ENCODE results near the gene SATB2. TPM values are rescaled to one million over a fixed set of nuclear protein-coding genes. Genes with fewer than 3 reads are reported as not detected.

The SATB2 gene
- total and polyA plus RNA-seq, 2 donors from 2014 or later = 1.3 to 17.5 TPM

GRCh38 chr2:199342334-199342733, 115.4 kb downstream of the SATB2 start:
- TF ChIP-seq CTCF (IDR thresholded peaks at IDR 0.05; ENCODE audit: borderline replicate concordance, extremely low read depth, insufficient read depth) = no peak
- H3K4me1 ChIP-seq (ENCODE audit: control insufficient read depth in 2 of 3, insufficient read depth in 2 of 3, low read depth in 1 of 3, low read length in 3 of 3) = no peaks in the 10 kb centered on the region
- H3K27me3 ChIP-seq (ENCODE audit: control insufficient read depth, insufficient read depth, low read length) = no peaks in the 10 kb centered on the region
- no peak for DNase-seq
- no peak overlapping the region for H3K4me3 ChIP-seq (ENCODE audit: low read length in 3 of 3)
- no peak overlapping the region for H3K27ac ChIP-seq (ENCODE audit: low read depth in 2 of 2, low read length in 2 of 2)
- no peaks in the 10 kb centered on the region for H3K9me3 ChIP-seq (ENCODE audit: control insufficient read depth in 2 of 3, insufficient read depth in 1 of 3, low read length in 3 of 3)
- no peaks in the 10 kb centered on the region for H3K36me3 ChIP-seq (ENCODE audit: control insufficient read depth in 2 of 3, insufficient read depth in 3 of 3, low read length in 3 of 3)
- intact Hi-C loops (cut with DNase I) = no loop called here
- H3K9ac ChIP-seq (ENCODE audit: low read length in 3 of 3) = no peak overlapping the region
- no peak for FAIRE-seq

- H3K4me3 ChIP-seq (ENCODE audit: low read length in 3 of 3) = no peak overlapping the region
- H3K27ac ChIP-seq (ENCODE audit: low read depth in 2 of 2, low read length in 2 of 2) = no peak overlapping the region
- FAIRE-seq (no peak), DNase-seq (no peak)
- TF ChIP-seq CTCF (IDR thresholded peaks at IDR 0.05; ENCODE audit: borderline replicate concordance, extremely low read depth, insufficient read depth) = no peak
- H3K36me3 ChIP-seq (ENCODE audit: control insufficient read depth in 2 of 3, insufficient read depth in 3 of 3, low read length in 3 of 3) = no peaks in the 10 kb centered on the region
- H3K9ac ChIP-seq (ENCODE audit: low read length in 3 of 3) = no peak overlapping the region
- no peaks in the 10 kb centered on the region for H3K27me3 ChIP-seq (ENCODE audit: control insufficient read depth, insufficient read depth, low read length)
- intact Hi-C loops (cut with DNase I) = no loop called here
- no peaks in the 10 kb centered on the region for H3K4me1 ChIP-seq (ENCODE audit: control insufficient read depth in 2 of 3, insufficient read depth in 2 of 3, low read depth in 1 of 3, low read length in 3 of 3)
- no peaks in the 10 kb centered on the region for H3K9me3 ChIP-seq (ENCODE audit: control insufficient read depth in 2 of 3, insufficient read depth in 1 of 3, low read length in 3 of 3)
These were observed 116.6 kb downstream of the SATB2 start for GRCh38 chr2:199341123-199341522.

GRCh38 chr2:199339891-199340605, 117.7 kb downstream of the SATB2 start:
- intact Hi-C loops (cut with DNase I) = no loop called here
- DNase-seq (no peak), FAIRE-seq (no peak)
- TF ChIP-seq CTCF (IDR thresholded peaks at IDR 0.05; ENCODE audit: borderline replicate concordance, extremely low read depth, insufficient read depth) = no peak
- Histone ChIP-seq H3K27ac (ENCODE audit: low read depth in 2 of 2, low read length in 2 of 2) (no peak overlapping the region), H3K27me3 (ENCODE audit: control insufficient read depth, insufficient read depth, low read length) (no peaks in the 10 kb centered on the region), H3K36me3 (ENCODE audit: control insufficient read depth in 2 of 3, insufficient read depth in 3 of 3, low read length in 3 of 3) (no peaks in the 10 kb centered on the region), H3K9me3 (ENCODE audit: control insufficient read depth in 2 of 3, insufficient read depth in 1 of 3, low read length in 3 of 3) (no peaks in the 10 kb centered on the region), H3K4me1 (ENCODE audit: control insufficient read depth in 2 of 3, insufficient read depth in 2 of 3, low read depth in 1 of 3, low read length in 3 of 3) (no peaks in the 10 kb centered on the region), H3K9ac (ENCODE audit: low read length in 3 of 3) (no peak overlapping the region), H3K4me3 (ENCODE audit: low read length in 3 of 3) (no peak overlapping the region)

- Histone ChIP-seq H3K9ac (ENCODE audit: low read length in 3 of 3) (no peak overlapping the region), H3K4me1 (ENCODE audit: control insufficient read depth in 2 of 3, insufficient read depth in 2 of 3, low read depth in 1 of 3, low read length in 3 of 3) (no peaks in the 10 kb centered on the region), H3K36me3 (ENCODE audit: control insufficient read depth in 2 of 3, insufficient read depth in 3 of 3, low read length in 3 of 3) (no peaks in the 10 kb centered on the region), H3K27ac (ENCODE audit: low read depth in 2 of 2, low read length in 2 of 2) (no peak overlapping the region), H3K9me3 (ENCODE audit: control insufficient read depth in 2 of 3, insufficient read depth in 1 of 3, low read length in 3 of 3) (no peaks in the 10 kb centered on the region), H3K4me3 (ENCODE audit: low read length in 3 of 3) (no peak overlapping the region), H3K27me3 (ENCODE audit: control insufficient read depth, insufficient read depth, low read length) (no peaks in the 10 kb centered on the region)
- FAIRE-seq = no peak
- DNase-seq = no peak
- intact Hi-C loops (cut with DNase I) = no loop called here
- no peak for TF ChIP-seq CTCF (IDR thresholded peaks at IDR 0.05; ENCODE audit: borderline replicate concordance, extremely low read depth, insufficient read depth)
These were observed 121.2 kb downstream of the SATB2 start for GRCh38 chr2:199336546-199336945.

All from kidney (tissue), 14 donors.